GM19455 (cell line): ENCODE results near the gene RNF5.
A peak's percentile ranks its signal among the peaks of the same experiment; 100 is the strongest.
"Not testable (repeated sequence)": the region's sequence is repeated elsewhere in the genome, so short reads cannot be mapped to it uniquely, and the experiment has no call there.

Experiments used
- ATAC-seq: cut with Tn5 transposase; IDR thresholded peaks from one replicate; pipeline ENCODE4 v1.9.1; 2021; ENCODE audit not compliant: unreplicated experiment

RNF5 gene

GRCh38 chr6:32175322-32175710 lies 2.9 kb upstream of the RNF5 start:
- no peak for ATAC-seq

DNA sequence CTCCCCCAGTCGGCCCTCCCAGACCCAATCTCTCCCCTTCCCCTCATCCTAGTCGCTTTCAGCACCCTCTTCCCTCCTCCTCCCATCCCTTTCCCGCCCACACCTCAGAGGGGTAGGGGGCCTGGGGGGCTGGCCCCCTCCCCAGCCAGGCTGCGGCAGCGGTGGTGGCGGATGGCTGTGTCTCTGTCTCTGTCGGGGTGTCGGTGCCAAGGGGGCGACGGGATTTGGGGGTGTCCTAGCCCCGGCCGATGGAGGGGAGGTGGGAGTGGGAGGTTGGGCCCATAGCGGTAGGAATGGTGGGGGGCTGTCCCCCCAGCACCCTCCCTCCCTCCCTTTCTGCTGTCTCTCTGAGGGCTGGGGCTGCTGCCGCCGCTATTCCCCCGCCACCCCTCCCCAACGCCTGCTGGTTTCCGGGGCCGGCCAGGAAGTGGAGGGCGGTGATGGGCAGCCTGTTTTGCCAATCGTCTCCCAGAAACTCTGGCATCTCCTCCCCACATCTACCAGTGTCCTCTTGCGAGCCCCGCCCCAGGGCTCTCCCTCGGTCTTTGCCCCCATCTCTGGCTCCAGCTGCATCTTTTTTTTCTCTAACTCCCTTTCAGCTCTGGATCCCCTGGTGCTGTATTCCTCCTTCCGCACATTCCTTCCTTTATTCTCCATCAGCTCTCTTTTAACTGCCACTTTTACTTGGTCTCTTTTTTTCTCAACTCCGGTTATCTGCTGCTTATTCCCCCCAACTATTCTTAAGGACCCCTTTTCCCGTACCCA lies 2.3 kb upstream of the RNF5 start, which contains the start of gene AGPAT1:
AGPAT1 (minus strand) TSS at position 374 of the 765 bp plus-strand sequence. CDS start 4,588 bp downstream, outside the sequence.
- peak; percentile 45 for ATAC-seq

GRCh38 chr6:32176476-32177182 lies 1.6 kb upstream of the RNF5 start:
- no peak for ATAC-seq

GRCh38 chr6:32177183-32177787 lies 920 bp upstream of the RNF5 start:
- ATAC-seq: no peak

GRCh38 chr6:32178547-32179440 lies 589 bp downstream of the RNF5 start:
- no peak for ATAC-seq

DNA sequence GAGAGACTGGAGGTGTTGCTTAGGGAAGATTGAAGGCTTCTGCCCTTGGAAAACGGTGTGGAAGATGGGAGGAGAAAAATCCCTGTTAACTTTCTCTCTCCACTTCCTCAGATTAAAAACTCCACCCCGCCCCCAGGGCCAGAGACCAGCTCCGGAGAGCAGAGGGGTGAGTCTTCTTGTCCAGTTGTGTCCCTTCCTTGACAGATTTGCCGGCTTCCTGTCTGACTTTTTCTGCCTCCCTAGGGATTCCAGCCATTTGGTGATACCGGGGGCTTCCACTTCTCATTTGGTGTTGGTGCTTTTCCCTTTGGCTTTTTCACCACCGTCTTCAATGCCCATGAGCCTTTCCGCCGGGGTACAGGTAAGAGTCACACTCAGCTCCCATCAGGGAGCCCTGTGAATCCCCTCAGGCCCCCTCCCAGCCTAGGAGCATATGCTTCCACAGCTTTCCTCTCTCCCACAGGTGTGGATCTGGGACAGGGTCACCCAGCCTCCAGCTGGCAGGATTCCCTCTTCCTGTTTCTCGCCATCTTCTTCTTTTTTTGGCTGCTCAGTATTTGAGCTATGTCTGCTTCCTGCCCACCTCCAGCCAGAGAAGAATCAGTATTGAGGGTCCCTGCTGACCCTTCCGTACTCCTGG lies 1.7 kb downstream of the RNF5 start:
- ATAC-seq: no peak

DNA sequence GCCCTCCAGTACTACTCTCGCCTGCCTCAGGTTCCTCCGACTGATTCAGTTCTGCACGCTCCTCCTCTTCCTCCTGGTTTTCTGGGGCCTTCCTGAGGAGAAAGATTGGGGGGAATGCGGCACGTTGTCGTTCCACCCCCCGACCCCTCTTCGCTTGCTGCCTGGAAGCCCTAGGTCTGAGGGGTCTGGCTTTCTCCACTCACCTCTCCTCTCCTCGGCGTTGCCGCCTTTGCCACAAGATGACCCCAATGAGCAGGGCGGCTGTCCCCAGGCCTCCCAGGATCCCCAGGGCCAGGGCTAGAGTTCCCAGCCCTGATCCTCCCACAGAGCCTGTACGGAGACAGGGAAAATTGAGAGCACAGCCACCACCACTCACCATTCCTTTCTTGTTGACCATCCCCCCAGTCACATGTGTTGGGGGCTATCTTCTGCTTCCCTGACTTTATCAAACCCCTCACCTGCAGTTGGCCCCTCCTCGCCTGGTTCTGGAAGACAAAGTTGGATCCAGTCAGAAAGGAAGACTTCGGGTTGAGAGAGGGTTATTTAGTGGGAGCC lies 3.0 kb downstream of the RNF5 start:
- no peak for ATAC-seq

DNA sequence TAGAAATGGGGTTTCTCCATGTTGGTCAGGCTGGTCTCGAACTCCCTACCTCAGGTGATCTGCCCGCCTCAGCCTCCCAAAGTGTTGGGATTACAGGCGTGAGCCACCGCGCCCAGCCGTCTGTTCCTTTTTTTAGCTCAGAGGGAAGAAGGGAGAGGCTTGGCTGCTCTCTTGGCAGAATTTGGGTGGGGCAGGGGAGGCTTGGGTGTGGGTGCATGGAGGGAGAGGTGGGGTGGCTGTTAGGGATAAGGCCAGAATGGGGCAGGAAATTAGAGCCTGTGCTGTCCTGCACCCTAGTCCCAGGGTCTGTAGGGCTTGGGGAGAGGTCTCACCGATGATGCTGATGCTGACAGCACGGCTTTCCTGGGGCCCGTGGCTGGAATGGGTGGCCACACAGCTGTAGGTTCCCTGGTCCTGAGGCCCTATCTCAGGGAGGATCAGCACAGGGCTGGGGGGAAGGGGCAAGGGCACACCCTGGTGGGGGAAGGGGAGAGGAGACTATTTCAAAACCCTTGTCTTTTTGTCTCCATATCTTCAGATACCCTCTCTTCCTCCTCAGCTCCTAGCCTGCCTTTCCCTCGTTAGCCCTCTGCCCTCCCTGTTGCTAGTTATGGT lies 3.8 kb downstream of the RNF5 start:
- no peak for ATAC-seq

DNA sequence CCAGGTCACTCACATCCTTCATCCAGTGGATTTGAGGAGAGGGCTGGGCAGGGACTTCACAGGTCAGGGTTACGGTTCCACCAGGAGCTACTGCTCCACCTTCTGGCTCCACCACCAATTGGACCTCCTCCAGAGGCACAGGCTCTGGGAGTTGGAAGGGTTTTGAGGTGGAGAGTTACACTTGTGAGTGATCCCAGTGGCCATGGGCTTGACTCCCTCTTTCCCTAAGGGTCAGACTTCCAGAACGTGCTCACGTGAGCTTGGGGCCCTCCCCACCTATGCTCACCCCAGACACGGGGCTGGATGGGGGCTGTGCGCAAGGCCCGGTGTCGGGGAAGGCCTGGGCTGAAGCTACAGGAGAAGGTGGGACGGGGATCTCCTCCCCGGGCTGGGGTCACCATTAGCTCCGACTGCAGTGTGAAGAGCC lies 4.4 kb downstream of the RNF5 start:
- ATAC-seq: no peak

DNA sequence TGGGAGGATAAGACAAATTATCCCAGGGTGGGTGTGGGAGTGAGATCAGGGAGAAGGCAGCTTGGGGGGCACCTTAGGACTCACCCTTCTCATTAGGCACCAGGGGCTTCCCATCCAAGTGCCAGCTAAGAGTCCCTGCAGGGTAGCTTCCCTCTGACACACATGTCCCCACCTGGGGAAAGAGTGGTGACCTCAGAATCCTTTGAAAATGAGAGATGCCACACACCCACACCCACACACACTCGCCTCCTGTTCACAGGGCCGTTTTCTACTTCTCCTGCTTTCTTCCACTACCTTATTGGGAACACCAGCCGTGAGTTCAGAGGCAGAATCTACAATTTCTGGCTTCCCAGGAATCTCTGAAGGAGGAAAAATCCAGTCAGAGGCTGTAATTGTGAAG lies 4.8 kb downstream of the RNF5 start:
- ATAC-seq: no peak

DNA sequence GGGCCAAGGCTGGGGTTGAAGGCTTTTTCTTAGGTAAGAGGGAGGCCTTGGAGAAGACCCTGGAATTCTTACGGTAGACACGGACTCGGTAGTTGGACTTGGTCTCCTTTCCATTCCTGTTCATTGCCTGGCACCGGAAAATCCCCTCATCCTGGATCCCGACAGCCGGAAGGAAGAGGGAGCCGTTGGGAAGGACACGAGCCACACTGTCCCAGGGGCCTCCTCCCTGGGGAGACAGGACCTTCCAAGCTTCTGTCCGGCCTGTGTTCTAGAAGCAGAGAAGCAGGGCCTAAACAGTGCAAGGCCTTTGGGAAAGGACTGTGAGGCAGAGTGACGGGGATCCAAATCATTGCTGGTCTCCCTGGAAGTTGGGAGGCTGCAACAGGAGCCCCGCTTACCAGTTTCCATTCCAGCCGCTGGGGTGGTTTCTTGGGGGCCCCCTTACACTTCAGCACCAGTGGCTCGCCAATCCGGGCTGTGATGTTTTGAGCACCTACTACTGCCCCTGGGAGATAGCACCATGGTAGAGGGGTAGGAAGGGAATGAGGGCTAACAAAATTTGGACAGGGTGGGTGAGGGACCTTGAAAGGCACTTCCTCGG lies 5.4 kb downstream of the RNF5 start:
- ATAC-seq: no peak

DNA sequence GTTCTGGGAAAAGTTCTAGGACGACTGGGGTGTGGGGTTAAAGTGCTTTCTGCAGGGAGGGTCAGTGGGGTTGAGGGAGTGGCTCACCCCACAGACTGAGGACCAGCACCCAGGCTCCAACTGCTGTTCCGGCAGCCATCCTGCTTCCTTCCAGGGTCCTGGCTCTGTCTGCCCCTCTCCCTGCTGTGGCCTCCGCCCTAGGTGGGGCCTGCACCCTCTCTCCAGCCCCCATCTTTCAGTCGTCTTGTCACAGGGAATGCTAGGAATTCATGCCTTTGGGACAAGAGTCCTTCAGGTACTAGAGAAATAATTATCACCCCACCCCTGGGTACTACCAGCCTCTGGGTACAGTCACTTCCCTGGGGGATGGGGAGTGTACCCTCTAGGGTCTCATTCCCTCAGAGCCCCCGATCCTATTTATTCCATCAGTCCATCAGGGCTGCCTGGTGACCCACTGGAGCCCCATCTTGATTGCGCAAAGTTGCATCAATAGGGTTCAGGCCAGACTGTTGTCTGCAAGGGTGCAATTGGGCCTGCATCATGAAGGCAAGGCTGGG lies 6.0 kb downstream of the RNF5 start, which contains the start of gene AGER:
AGER (minus strand) TSS at position 170 of the 557 bp plus-strand sequence; CDS start at position 139, 31 bp downstream.
- no peak for ATAC-seq

DNA sequence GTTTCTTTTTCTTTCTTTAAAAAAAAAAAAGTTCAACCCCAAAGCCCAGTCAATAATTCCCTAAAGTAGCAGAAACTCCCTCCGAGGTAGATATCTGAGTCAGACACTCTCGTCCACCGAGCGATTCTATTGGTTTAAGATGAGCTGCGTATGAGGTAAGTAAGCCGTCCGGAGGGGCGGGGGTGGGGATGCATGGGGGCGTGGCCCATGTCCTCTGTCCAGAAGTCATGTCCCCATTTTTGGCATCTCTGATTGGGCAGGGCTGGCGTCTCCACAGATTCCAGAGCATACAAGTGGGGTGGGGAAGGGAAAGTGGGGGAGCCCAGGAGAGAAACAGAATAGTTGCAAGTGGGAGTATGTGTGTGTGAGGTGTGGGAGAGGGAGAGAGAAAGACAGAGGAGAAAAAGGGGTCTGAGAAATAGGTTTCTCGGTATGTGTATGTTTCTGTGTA lies 7.5 kb downstream of the RNF5 start:
- ATAC-seq: not testable (repeated sequence)

GRCh38 chr6:32186151-32186840 lies 8.1 kb downstream of the RNF5 start:
- not testable (repeated sequence) for ATAC-seq

- ATAC-seq: no peak
Measured at GRCh38 chr6:32187009-32187709, 9.0 kb downstream of the RNF5 start.

- ATAC-seq: not testable (repeated sequence)
Measured at GRCh38 chr6:32187725-32188380, 9.6 kb downstream of the RNF5 start.
